AG08395 (cell line): ENCODE results near the gene C16orf86.

Experiments
- DNase-seq: peaks from one replicate; pipeline ENCODE4 v3.0.0; 2012; ENCODE audit warnings: mixed read lengths, low spot score

Gene C16orf86

DNA sequence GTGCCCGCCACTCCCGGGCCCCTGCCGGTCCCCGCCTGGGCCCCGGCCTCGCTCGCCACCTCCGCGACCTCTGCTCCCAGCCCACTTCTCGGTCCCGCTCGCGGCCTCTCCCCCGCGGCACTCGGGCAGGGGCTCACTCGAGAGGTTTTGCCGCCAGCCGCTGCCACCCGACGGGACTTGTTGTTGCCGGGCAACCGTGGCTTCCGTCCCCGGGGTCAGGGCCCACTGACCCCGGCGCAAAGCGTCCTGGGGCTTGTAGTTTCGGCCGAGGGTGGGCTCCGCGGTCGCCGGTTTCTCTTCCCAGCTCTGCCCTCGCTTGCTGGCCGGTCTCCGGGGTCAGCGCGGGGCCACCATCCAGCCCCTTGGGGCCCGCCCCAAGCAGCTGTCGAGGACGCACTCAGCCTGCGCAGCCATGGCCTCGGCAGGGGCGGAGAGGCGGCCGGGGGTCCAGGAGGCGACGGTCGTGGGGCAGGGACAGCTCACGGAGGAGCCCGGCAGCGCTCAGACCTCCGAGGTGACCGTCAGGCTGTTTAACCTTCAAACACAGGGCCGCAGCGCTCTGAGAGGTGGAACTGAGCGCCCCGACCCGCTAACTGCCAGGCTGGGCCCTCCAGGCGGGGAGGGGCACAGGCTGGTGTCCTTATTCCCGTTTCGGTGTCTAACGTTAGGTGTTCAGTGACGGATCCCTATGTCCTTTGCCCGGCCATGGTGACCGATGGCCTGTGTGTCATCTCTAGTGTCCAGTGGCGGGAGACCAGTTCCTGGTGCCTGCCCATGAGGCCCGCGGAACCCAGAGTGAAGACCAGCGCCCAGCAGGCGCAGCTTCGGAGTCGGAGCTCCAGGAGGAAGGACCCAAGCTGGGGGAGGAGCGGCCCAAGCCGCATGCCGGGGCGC, at the start of gene C16orf86, which contains the start of gene ENKD1:
TSS of gene C16orf86 (plus strand) at position 256 of the 894 bp plus-strand sequence. CDS start at position 413, 157 bp downstream.
TSS of gene ENKD1 (minus strand) at position 192 of the 894 bp plus-strand sequence. CDS start 308 bp downstream, outside the sequence.
- peak; percentile 89 for DNase-seq

- no peak for DNase-seq
Measured at GRCh38 chr16:67628216-67628615, 38.4 kb upstream of the C16orf86 start.

GRCh38 chr16:67632415-67633172, 34.0 kb upstream of the C16orf86 start:
- DNase-seq = no peak

DNA sequence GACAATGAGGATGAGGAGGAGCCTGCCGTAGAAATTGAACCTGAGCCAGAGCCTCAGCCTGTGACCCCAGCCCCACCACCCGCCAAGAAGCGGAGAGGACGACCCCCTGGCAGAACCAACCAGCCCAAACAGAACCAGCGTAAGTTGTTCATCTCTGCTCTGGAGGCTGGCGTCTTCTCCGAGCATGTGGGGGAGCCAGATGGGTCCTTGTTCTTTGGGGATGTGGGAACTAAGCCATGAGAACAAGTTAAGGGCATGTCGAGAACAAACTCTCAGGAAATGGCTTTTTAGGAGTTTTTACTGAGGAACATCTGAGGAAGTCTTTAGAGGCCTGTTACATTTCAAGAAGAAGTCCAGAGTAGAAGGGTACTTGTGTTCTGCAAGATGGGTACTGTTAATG, 29.9 kb upstream of the C16orf86 start:
- DNase-seq = no peak

GRCh38 chr16:67637625-67638024, 29.0 kb upstream of the C16orf86 start:
- no peak for DNase-seq

GRCh38 chr16:67641779-67642708, 24.6 kb upstream of the C16orf86 start:
- peak; percentile 57 for DNase-seq

- DNase-seq = no peak
Measured at GRCh38 chr16:67644038-67644437, 22.6 kb upstream of the C16orf86 start.

DNA sequence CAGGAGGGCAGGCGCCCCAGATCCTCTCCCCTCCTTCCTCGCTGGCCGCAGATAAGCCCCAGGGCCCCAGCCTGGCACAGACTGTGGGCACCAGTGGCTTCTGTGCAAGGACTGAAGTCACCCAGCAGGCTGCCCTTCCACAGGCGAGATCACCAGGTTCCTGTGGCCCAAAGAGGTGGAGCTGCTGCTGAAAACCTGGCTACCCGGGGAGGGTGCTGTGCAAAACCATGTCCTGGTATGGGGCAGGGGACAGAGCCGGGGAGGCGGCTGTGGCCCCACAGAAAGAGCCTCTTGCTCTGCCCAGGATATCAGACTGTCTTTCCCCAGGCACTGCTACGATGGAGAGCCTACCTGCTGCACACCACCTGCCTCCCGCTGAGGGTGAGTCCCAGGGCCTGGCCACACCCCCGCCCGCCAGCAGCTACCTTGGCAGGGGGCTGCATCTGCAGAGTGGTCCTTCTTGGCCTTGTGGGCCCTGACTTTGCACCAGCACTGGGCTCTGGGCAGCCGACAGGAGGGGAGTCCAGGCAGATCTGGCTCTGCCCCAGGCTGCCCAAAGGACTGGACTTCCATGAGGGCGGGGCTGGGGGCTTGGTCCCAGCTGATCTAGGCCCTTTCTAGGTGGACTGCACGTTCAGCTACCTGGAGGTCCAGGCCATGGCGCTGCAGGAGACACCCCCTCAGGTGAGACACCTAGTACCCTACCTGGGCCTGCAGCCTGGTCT, 21.1 kb upstream of the C16orf86 start:
- DNase-seq = no peak

DNA sequence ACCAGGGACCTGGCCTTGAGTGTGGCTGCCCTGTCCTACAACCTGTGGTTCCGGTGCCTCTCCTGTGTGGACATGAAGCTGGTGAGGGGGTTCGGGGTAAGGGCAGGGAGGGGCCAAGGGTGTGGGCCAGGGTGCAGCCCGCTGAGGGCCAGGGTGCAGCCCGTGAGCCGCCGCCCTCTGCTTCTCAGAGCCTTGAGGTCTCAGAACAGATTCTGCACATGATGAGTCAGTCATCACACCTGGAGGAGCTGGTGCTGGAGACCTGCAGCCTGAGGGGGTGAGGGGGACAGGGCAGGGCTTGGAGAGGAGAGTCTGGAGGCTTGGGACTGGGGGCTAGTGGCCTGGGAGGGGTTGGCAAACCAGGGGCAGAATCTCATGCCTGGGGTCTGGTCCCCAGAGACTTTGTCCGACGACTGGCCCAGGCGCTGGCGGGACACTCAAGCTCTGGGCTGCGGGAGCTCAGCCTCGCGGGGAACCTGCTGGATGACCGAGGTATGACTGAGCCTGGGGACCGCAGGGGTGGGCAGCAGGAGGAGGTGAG, 19.4 kb upstream of the C16orf86 start:
- DNase-seq = no peak

DNA sequence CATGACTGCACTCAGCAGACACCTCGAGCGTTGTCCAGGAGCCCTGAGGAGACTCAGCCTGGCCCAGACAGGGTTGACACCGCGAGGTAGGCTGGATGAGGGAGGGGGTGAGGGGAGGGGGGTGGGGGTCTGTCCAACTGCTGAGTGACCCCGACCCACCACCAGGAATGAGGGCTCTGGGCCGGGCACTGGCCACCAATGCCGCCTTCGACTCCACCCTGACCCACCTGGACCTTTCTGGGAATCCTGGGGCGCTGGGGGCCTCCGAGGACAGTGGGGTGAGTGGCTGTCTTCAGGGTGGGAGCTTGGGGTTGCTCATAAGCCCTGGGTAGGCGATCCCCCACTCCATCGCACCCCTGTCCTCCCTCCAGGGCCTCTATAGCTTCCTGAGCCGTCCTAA, 18.9 kb upstream of the C16orf86 start:
- no peak for DNase-seq

DNA sequence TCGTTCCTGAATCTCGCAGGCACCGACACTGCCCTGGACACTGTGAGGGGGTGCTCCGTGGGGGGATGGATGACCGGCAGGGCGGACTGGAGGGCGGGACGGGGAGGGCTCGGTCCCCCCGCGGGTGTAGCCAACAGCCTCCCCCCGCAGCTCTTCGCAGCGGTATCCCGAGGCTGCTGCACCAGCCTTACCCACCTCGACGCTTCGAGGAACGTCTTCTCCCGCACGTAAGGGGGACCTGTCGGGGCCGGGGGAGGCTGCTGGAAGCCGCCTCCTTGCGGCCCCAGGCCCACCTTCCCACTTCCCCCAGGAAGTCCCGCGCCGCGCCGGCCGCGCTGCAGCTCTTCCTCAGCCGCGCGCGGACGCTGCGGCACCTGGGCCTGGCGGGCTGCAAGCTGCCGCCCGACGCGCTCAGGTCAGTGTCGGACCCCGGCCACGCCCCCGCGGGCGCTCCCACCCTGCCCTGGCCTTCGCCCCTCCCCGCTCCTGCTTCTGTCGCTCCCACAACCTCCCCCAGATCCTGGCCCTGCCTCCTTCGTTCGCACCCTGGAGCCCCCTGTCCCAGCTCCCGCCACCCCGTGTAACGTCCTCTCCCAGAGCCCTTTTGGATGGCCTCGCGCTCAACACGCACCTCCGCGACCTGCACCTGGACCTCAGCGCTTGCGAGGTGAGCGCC, 18.4 kb upstream of the C16orf86 start:
- no peak for DNase-seq

- DNase-seq = no peak
Measured at GRCh38 chr16:67648764-67649407, 17.7 kb upstream of the C16orf86 start.

DNA sequence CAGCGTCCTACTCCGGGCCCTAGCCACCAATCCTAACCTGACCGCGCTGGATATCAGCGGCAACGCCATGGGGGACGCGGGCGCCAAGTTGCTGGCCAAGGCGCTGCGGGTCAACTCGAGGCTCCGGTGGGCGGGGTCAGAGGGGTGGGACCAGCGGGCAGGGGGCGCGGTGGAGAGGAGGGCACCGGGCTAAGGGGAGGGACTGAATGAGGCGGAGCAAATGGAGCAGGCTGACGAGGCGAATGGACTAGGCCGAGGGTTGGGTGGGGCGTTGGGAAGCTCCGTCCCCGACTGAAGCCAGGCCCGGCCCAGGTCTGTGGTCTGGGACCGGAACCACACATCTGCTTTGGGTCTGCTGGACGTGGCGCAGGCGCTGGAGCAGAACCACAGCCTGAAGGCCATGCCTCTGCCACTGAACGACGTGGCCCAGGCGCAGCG, 17.1 kb upstream of the C16orf86 start:
- DNase-seq = no peak

GRCh38 chr16:67650023-67650422, 16.6 kb upstream of the C16orf86 start:
- DNase-seq = no peak

DNA sequence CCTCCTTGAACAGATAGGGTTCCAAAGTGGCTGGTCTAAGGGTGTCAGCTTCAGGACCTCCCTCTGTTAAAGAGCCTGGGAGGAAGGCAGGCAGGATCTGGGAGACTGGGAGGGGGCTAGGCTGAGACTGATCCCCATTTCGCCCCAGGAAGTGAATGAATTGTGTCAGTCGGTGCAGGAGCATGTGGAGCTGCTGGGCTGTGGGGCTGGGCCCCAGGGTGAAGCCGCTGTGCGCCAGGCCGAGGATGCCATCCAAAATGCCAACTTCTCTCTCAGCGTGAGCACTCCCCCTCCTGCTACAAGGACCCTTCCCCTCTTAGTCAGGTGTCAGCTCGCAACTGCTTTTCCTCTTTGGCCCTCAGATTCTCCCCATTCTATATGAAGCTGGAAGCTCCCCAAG, 15.6 kb upstream of the C16orf86 start:
- DNase-seq = no peak

GRCh38 chr16:67651847-67652246, 14.8 kb upstream of the C16orf86 start:
- no peak for DNase-seq

DNA sequence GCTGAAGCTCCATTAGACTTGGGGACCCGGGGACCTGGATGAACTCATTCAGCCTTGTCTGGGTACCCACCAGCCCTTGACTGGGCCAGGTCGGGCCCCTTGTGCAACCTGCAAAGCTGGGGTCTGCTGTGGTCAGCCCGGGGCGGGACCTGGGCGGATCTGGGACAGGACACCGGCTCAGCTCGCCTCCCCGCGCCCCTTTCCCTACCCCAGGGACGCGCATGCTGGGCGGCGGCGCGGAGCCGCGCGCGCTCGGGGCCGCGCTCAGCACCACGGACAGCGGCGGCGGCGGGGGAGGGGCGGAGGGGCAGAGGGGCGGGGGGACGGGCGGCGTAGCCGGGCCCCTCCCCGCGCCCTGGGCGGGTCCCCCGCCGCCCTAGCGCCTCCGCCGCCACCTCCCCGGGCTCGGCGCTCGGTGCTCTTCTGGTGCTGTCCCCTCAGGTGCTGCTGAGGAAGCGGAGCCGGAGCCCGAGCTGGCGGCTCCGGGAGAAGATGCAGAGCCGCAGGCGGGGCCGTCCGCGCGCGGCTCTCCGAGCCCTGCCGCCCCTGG, 14.0 kb upstream of the C16orf86 start:
- peak; percentile 49 for DNase-seq

DNA sequence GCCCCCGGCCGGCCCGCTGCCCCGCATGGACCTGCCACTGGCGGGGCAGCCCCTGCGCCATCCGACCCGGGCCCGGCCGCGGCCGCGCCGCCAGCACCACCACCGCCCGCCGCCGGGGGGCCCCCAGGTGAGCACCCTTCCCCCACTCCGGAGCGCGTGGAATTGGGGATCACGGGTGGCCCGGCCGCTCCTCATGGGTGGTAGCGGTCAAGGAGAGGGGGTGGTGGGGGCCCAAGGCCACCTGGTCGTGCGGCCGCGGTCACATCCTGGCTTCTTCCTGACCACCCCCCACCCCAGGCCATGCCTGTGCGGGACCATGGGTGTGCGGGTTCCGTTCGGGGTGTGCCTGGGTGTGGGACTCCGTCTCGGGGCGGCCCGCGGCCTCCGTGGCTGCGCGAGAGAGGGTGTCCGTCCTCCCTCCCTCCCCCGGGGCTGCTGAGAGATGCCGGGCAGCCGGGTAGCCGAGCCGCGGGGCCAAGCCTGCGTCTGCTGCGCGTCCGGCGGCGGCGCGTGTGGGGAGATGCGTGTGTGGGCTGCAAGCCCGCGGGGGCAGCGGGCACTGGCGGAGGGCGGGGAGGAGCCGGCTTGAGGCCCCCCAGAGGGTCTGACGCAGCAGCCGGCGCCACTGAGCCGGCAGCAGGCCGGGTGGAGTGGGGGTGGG, 13.4 kb upstream of the C16orf86 start:
- no peak for DNase-seq
